Measurements from ENCODE around the gene COL20A1.
"Not testable (repeated sequence)": the region's sequence is repeated elsewhere in the genome, so short reads cannot be mapped to it uniquely, and the experiment has no call there.

- not testable (repeated sequence) for TF ChIP-seq MAX (IDR thresholded peaks at IDR 0.05; ENCODE audit: low read depth, low read length); POLR2A (IDR thresholded peaks at IDR 0.05; ENCODE audit: extremely low read depth, insufficient read length); MYC (IDR thresholded peaks at IDR 0.05; ENCODE audit: low read depth, low read length)
- TF ChIP-seq, protein P1, sequence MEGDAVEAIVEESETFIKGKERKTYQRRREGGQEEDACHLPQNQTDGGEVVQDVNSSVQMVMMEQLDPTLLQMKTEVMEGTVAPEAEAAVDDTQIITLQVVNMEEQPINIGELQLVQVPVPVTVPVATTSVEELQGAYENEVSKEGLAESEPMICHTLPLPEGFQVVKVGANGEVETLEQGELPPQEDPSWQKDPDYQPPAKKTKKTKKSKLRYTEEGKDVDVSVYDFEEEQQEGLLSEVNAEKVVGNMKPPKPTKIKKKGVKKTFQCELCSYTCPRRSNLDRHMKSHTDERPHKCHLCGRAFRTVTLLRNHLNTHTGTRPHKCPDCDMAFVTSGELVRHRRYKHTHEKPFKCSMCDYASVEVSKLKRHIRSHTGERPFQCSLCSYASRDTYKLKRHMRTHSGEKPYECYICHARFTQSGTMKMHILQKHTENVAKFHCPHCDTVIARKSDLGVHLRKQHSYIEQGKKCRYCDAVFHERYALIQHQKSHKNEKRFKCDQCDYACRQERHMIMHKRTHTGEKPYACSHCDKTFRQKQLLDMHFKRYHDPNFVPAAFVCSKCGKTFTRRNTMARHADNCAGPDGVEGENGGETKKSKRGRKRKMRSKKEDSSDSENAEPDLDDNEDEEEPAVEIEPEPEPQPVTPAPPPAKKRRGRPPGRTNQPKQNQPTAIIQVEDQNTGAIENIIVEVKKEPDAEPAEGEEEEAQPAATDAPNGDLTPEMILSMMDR (IDR thresholded peaks at IDR 0.05; ENCODE audit: low read depth, low read length), result not testable (repeated sequence)
Measured at GRCh38 chr20:63340158-63340688, 47.2 kb downstream of the COL20A1 start.

Measured in NB4 (cell line).